Fibroblast of peridontal ligament (primary cell): ENCODE results near the gene AFG1L.
A peak's percentile ranks its signal among the peaks of the same experiment; 100 is the strongest.
"Not testable (repeated sequence)": the region's sequence is repeated elsewhere in the genome, so short reads cannot be mapped to it uniquely, and the experiment has no call there.

Source experiments
- DNase-seq: peaks from one replicate; pipeline ENCODE4 v3.0.0-alpha.2; 2010; ENCODE audit errors: extremely low read depth

Gene AFG1L

DNA sequence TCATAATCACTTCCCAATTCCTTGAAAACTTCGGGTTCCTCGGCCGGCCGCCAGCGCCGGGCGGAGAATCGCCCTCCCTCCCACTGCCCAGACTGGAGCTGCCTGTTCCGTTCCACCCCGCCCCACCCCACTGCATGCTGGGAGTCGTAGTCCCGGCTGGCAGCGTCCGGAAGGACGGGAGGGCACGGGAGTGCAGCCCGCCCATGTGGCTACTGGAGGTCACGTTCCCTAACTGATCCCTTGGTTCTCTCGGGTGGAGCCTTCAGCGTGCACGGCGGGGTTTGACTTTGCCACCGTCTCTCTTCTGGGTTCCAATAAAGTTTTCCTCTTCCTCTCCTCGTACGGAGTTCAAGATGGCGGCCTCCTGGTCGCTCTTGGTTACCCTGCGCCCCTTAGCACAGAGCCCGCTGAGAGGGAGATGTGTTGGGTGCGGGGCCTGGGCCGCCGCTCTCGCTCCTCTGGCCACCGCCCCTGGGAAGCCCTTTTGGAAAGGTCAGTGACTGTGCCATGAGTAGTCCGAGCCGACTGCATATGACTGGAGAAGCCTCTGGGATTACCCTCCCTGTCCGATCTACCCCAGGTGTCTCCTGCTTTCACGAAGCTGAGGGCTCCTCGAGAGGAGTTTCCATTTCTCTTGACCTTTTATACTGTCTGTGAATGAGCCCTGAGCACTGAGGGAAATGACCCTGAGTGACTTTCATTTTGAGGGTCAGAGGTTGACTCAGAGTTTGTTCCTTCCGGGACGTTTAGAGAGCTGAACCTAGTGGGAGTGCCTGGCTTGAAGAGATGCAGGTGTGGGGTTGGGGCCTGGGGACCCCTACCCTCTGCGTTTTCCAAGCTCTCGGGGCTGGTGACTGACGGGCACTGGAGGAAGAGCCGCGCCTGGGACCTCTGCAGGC, at the start of gene AFG1L:
Gene AFG1L, plus strand, starts transcription at position 328 of the 899 bp plus-strand sequence. Its CDS starts 26 bp downstream, at position 354.
- DNase-seq: peak; percentile 86

- DNase-seq: not testable (repeated sequence)
Measured at GRCh38 chr6:108245095-108245494, 49.8 kb upstream of the AFG1L start.

DNA sequence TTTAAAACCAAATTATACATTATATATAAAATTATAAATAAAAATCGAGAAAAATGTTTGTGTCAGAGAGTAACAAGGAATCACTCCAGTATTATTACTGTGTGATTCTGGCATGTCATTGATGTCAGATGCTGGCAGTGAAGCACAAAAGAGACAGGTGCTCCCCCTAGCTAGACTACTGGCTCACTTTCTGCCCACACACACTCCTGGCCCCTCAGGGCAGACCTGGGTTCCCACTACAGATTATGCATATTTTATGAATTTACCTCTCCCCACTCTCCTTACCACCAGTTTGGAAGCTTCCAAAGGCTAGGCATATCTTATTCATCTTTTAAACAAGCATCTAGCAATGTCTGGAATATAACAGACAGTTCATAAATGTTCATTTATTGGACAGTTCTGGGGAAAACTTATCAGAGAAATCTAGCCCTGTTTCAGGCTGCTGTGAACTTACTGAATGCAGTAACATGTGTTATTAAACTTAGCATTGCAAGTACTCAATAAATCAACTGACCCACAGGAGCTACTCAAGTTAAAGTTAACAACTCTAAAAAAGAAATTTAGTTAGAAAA, 46.8 kb upstream of the AFG1L start:
- no peak for DNase-seq

GRCh38 chr6:108250240-108250866, 44.5 kb upstream of the AFG1L start:
- DNase-seq: peak; percentile 27

- no peak for DNase-seq
Measured at GRCh38 chr6:108251252-108251651, 43.6 kb upstream of the AFG1L start.

DNA sequence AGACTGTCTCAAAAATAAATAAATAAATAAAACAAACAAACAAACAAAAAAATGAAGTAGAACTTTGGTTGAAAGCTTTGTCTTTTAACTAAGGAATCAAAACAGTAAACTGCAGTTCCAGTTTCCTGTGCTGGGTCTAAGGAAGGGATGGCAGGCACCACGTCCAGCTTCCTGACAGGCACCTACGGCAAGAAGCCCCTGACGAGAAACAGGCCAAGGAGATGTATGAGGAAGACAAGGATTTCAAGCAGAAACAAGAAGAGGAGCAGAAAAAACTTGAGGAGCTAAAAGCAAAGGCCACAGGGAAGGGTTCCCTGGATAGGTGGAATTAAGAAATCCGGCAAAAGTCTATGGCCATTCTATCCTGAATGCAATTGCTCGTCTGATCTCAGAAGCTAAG, 42.8 kb upstream of the AFG1L start:
- no peak for DNase-seq

GRCh38 chr6:108253241-108253640, 41.6 kb upstream of the AFG1L start:
- DNase-seq: peak; percentile 45

DNA sequence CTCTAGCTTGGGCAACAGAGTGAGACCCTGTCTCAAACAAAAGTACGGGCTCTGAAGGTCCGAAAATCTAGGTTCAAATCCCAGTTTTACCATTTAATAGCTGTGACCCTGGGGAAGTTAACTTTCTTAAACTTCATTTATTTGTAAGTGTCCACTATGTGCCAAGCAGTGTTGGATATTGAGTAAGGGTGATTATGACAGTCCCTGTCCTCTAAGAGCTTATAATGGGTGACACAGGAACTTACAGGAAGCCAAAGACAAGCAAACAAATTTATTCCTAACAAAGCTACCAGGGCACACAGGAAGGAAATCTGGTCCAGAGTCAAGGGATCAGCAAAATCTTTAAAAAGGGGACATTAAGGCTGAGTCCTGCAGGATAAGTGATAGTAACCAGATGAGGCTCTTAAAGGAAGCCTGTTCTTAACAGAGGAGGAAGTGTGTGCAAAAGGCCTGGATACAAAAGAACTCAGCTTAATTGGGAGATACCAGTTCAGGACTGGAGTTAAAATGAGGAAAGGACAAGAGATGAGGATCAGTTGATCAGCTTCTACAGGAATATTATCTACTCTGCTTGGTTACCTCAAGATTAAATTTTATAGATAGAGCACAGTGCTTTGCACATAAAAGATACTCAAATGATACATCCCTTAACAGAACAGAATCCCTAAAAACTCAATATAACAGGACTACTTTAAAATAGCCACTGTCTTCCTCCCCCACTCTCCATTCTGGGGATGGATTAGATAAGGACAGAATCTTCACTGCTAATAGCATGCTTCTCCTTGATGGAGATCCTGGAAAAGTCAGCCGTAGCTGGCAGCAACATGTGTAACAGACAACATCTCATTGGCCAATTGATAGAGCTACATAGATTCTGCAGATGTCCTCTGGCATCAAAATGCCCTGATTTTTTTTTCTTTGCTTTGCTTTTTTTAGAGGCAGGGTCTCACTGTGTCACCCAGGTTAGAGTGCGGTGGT, 40.1 kb upstream of the AFG1L start:
- no peak for DNase-seq

GRCh38 chr6:108260126-108260808, 34.6 kb upstream of the AFG1L start:
- DNase-seq: peak; percentile 61

DNA sequence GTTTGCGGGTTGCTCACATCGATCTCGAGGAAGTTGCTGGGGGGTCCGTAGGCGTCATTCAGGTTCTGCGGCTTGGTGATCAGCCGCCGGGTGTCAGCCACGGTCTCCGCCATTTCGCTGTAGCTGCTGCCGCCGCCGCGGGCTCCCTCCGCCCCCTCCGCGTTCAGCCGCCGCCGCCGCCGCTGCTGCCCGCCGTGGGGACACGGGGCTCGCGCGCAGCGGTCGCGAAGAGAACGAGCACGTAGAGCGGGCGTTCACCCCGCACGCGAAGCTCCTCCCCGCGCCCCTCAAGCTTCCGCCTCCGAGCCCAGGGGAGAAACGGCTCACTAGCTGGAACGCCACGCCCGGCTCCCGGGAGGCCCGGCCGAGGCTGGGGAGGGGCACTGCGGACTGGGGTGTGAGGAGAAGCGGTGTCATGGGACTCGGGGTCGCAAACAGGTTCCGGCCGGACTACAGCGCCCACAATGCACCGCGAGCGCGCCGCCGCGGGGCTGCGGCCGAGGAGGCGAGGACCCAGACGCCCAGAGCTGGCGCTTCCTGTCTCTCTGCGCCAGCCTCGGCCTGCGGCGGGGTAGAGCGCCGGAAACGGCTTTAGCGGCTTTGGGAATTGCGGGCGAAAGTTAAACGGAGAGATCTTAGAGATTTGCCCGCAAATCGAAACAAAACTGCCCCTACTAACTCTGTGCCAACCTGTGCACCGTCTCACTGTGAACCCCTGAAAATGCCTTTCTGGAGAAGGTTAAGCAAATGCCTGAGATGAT, 33.9 kb upstream of the AFG1L start, which contains the start of gene SNX3:
Gene SNX3, minus strand, starts transcription at position 232 of the 761 bp plus-strand sequence. Its CDS starts 119 bp downstream, at position 113.
- peak; percentile 91 for DNase-seq

GRCh38 chr6:108263371-108263770, 31.5 kb upstream of the AFG1L start:
- DNase-seq: no peak

- DNase-seq: no peak
Measured at GRCh38 chr6:108268845-108269244, 26.0 kb upstream of the AFG1L start.

GRCh38 chr6:108269955-108270354, 24.9 kb upstream of the AFG1L start:
- not testable (repeated sequence) for DNase-seq

- DNase-seq: no peak
Measured at GRCh38 chr6:108274546-108274945, 20.3 kb upstream of the AFG1L start.

- DNase-seq: no peak
Measured at GRCh38 chr6:108275976-108276375, 18.9 kb upstream of the AFG1L start.

DNA sequence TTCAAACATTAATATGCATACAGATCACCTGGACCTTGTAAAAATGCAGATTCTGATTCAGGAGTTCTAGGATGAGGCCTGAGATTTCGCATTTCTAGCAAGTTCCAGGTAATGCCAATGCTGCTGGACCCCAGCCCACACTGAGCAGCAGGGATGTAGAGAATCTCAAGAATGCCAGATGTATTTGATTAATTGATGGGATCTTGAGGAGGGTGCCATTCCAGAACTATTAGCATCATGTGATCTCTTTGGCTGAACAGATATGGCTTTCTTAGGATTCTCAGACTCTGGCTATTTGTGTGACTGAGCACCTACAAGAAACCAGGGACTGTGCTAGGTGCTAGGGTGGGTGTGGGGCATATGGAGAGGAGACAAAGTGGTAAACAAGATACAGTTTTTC, 17.6 kb upstream of the AFG1L start:
- DNase-seq: no peak

DNA sequence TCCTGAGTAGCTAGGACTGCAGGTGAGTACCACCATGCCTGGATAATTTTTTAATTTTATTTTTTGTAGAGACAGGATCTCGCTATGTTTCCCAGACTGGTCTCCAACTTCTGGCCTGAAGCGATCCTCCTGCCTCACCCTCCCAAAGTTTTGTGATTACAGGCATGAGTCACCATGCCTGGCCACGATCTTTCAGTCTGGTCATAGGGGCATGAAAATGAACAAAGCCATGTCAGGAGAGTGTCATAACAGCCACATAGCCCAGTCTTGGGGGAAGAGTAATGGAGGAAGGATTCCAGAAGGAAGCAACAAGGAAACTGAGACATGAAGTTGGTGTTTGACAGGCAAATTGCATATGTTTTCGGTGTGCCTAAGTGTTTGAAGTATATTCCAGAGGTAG, 17.0 kb upstream of the AFG1L start:
- no peak for DNase-seq

- no peak for DNase-seq
Measured at GRCh38 chr6:108285381-108285780, 9.5 kb upstream of the AFG1L start.

- DNase-seq: no peak
Measured at GRCh38 chr6:108286366-108286765, 8.5 kb upstream of the AFG1L start.

DNA sequence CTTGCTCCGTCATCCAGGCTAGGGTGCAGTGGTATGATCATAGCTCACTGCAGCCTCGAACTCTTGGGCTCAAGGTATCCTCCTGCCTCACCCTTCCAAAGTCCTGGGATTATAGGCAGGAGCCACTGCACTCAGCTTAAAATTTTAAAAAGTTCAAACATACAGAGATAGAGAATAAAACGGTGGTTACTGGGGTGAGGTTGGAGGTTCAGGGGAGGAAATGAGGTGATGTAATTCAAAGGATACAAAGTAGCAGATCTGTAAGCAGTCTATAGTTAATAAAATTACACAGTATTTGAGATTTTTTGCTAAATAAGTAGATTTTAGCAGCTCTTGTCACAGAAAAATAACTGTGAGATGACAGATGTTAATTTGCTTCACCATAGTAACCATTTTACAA, 7.5 kb upstream of the AFG1L start:
- DNase-seq: no peak
